ENCODE results near the gene EMP1.

EMP1 gene, protein sequence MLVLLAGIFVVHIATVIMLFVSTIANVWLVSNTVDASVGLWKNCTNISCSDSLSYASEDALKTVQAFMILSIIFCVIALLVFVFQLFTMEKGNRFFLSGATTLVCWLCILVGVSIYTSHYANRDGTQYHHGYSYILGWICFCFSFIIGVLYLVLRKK
- total RNA-seq = 9.2 to 21.7 reads per million in 2 donors

DNA sequence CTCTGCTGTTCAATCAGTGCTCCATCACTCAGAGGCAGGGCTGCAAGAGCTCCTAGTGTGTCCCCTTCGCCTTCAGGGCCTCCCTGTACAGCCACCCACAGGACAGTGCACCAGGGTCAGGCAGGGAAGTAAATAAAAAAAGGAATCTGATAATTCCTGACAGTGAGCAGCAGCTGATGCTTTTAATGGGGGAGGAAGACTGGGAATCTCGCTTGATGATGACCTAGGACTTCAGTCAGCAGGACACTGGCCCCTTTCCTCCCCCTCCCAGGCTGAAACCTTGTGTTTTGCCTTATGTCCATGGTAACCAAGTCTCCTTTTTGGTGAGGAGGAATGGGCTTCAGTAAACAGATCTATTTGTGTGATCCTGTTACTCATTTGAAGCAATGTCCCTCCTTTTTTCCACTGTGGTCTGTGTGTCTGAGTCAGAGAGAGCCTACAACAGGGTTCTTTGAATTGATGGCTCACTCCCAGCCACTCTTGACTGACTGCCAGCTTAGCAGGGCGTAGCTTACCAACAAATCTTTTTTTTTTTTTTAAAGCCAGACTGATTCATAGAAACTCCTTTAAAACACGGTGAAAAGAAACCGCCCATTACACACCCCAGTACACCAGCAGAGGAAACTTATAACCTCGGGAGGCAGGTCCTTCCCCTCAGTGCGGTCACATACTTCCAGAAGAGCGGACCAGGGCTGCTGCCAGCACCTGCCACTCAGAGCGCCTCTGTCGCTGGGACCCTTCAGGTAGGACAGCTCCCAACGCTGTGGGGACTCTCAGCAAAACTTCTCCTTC lies at the start of gene EMP1:
EMP1 (plus strand) TSS at position 597 of the 792 bp plus-strand sequence. CDS start 14,785 bp downstream, outside the sequence.
- peak; percentile 48 for DNase-seq

DNA sequence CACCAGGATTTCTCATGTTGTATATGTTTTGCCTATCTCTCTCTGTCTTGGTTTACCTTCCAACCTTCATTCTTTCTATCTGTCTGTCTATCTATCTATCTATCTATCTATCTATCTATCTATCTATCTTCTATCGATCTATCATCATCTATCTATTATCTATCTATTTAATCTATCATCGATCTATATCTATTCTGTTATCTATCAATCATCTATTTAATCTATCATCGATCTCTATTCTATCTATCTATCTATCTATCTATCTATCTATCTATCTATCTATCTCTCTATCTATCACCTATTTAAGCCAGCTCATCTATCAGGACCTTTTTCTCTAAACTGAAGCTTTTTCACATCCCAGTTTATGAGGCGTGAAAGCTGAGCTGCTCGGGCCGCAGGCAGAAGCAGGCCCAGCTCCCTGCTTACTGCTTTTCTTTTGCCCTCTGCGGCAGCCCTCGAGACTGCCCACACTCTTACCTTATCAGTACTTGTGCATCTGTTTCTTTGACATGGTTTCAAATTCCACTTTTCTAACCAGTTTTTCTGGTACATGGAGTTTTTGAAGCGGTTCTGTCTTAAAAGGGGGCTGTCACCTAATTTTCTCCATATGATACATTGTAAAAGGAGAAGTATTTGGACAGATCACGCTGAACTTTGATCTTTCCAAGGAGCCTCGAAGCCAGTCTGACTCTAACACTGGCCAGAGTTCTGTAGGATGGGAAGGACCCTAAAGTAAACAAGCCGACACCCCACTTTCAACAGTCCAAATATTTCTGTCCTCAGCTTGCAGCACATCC lies 48.6 kb upstream of the EMP1 start:
- no peak for DNase-seq

DNA sequence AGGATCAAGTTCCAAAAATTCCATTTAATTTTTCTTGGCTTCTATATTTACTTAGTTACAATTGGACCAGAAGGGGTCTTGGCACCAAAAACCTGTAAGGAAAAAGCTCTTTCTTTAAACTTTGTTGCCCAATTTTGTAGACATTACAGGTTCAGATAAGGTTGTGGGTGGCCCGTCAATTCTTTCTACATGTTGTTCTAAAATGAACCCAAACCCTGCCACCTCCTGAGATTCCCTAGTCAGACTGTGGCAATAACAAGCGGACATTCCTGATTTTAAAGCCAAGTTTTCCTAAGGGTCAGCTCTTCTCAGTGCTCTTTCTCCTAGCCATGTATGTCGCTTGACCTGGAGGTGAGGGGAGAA lies 48.1 kb upstream of the EMP1 start:
- DNase-seq = no peak

DNA sequence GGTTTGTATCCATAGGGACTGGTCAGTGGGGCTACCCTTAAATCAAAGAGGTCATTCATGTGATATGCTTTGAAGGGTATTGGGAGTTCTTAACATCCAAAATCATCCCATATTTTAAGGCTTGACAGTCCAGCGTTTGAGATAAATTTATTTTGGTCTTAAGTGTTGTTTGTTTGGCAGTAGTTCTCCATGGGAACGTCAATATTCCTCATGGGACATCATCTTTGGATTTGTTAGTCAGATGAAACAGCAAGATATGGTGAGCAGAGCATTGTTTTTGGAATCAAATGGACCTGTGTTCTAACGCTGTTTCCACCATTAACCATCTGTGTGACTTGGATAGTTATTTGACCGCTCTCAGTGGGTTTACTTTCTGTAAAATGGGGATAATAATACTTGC lies 47.1 kb upstream of the EMP1 start:
- no peak for DNase-seq

DNA sequence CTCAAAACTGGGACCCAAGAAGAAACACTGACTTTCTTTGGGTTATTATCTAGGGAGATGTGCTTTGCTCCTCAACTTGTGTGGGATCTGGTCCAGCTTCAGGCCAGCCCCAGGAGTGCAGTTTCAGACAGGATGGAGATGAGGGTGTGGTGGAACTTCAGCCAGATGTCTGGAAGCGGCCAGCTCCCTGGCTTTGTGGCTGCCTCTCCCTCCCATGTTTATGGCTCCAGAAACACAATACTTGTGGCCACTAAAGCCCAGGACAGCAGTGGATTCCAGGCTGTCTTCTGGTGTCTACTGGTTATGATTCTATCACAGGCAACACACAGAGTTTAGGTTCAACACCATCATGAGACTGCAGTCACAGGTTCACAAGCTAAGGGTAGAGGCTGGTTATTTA lies 44.2 kb upstream of the EMP1 start:
- no peak for DNase-seq

DNA sequence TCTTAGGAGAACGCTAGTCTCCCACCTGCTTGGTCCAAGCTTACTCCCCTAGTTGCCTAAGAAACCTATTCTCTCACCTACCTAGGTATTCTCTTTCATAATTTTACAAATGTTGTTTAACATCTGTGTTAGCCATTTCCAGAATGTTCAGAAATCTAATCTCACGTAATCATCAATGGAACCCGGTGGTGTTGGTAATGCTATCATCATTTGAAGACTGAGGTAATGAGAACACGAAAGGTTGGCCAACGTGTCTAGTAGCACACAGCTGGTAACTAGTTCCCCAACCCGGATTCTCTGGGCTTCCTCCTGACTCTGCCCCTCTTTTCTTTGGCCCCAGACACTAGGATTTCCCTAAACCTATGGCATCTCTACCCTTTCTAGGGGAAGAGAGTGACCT lies 43.8 kb upstream of the EMP1 start:
- no peak for DNase-seq

DNA sequence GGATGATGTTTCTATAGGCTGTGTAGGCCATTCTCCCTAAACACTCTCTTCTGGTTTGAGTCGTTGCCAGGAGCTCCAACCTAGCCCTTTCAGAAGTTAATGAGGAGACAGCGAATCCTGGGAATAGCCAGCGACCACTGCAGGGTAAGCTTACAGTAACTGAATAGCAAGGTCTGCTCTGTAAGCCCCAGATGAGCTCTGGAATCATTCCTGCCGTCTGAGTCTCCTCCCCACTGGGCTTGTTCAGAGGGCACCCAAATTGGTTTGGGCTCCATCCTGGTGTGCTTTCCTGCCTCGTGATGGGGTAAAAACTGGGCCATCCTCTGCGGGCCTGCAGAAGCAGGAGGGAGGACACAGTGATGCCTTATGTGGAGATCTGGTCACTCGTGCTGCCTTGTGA lies 43.3 kb upstream of the EMP1 start:
- no peak for DNase-seq

DNA sequence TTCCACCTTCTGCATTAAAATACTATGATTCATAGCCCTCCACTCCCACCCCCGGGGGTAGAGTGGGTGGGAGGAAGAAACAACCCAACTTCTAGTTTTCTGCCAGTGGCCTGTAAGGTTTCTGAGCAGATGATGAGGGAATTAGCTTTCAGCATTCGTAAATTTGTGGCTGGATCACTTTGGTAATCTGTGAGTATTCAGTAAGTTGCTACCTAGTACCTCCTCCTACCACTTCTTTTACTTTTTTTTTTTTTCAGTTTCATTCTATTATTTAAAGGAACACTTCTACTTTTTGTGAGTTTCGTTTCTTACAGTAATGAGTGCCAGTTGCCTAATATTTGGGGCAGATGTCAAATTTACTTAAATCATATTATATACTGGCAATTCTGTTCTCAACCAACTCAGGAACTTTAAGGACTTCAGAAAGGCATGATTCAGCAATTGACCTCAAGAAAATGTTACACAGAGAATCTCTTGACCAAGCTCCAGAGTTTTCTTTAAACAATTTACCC lies 42.4 kb upstream of the EMP1 start:
- DNase-seq = no peak

DNA sequence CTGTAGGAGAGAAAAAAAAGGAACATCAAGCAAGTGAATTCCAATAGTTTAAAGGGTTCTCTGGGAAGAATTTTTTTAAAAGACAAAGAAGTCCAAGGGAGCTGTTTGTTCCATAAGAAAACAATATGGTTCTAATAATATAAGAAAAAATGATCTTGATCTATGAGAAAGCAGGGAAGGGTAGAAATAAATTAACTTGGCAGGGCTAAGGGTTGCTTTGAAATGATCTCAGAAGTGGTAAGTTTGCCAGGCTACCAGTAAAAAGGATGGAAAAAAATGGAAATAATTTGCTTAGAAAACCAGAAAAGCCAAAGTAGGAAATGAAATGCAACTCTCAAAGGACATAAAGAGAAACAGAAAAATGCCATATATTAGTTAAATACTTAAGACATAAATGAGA lies 41.7 kb upstream of the EMP1 start:
- no peak for DNase-seq

DNA sequence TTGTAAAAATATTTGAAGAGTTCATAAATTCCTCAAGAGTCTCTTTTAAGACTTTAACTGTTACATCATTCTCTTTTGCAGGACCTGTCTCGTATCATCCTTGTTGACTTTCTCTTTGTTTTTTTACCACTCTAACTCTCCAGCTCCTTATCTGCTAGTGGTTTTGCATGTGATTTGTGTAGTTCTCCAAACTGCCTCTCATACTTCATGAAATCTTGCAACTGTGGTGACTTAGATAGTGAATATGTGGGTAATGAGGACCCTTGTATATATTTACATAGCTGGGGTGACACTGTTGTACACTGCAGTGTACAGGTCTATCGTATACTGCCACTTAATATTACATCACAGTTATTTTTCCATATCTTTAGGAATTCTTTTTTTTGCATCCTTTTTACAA lies 40.2 kb upstream of the EMP1 start:
- DNase-seq = no peak

DNA sequence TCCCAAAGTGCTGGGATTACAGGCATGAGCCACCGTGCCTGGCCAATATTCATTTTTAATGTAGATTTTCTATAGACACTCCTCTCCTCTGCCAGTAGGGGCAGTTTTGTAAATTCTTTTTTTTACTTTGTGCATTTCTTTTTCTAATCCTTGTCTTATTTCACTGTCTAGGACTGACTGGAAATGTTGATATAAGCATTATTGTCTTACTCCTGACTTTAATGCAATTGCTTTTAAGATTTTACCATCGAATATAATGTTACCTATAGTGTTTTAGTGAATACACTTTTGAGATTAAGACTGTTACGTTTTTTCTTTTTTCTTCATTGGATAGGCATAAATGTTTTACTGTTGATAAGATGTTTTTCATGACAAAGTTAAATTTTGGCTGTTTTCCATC lies 35.4 kb upstream of the EMP1 start:
- no peak for DNase-seq

DNA sequence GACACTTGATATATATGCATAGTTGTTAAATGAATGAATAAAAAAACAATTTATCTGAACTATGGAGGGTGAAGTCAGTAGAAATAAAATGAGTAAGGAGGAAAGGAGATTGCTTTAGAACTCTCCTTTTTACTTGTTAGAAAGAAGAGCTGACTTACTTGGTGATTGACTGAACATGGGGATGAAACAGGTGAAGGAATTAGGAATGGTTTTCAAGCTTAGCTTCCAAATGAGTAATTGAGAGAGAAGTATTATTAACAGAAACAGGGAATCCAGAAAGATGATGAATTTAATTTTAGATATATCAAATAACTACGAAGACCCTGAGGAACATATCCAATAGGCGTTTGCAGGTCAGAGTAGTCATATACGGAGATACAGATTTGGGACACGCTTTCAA lies 33.6 kb upstream of the EMP1 start:
- DNase-seq = no peak

DNA sequence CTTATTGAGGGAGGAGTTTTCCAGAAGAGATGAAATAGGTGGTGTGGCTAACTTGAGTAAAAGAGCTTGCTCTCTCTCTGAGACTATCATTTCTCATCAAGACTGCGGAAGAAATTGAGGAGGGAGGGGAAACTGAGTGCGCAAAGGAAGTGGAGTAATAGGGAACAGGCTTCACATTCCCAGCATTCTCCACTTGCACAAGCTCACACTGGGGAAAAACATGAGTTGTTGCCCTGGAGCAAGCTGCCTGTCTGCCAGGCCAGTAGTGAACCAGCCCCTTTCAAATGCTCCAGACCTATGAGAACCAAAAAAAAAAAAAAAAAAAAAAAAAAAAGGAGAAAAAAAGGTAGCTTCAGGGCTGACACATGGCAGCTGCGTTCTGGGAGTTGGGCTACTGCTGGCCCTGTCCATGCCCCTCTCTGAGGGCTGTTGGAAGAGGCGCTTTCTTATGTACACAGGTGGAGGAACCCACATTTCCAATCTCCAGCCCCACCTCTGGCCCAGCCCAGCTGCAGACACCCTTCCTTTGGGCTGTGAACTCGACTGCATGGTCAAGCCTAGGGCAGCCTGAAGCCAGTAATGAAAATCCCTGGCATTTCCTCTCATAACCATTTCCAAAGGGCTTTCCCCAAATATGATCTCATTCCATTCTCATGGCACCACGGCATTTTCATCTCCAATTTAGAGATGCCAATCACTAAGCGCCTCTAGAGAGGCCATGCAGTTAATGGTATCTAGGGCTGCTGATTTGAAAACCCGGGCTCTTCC lies 32.5 kb upstream of the EMP1 start:
- no peak for DNase-seq

DNA sequence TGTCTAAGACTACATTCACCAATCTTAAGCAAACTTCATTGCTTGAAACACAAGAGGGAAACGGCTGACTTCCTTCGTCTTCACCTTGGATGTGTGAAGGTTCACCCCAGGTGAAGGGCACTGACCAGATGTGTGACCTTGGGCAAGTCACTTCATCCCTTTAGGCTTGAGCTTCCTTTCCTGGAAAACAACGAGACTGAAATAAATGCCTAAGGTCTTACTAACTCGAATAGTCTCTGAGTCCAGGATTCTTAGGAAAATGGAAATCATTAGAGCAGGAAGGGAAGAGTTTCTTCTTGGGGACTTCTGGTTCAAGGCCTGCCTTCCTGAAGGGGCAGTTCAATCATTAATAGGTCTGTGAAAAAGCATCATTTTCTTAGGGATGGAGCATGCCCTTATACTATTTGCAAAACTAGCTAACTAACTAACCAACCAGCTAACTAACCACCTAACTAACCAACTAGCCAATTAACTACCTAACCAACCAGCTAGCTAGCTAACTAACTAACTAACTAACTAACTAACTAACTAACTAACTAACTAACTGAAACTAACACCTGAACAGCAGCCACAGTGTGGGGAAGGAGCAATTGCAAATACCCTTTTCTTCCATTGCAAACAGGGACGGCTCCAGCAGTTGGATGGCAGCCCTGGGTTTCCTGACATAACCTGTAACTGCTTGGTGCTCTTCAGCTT lies 31.5 kb upstream of the EMP1 start:
- DNase-seq = no peak

DNA sequence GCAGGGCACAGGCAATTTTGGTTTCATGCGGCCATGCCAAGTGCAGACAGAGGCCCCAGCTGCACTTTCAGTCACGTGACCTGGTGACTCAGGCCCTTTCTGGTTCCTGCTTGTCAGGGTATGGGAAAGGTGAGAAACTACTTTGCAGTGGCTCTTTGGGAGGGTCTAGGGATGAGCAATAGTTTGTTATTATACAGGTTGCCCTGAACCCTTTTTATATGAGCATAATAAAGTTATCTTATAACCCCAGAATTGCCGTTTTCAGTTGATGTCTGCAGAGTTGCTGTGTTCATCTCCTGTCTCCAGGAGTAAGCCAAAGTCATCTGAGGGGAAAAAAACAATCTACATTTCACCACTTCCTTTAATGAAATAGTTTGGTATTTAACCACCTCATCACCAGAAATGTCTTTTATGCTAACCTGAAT lies 30.9 kb upstream of the EMP1 start:
- peak; percentile 41 for DNase-seq

DNA sequence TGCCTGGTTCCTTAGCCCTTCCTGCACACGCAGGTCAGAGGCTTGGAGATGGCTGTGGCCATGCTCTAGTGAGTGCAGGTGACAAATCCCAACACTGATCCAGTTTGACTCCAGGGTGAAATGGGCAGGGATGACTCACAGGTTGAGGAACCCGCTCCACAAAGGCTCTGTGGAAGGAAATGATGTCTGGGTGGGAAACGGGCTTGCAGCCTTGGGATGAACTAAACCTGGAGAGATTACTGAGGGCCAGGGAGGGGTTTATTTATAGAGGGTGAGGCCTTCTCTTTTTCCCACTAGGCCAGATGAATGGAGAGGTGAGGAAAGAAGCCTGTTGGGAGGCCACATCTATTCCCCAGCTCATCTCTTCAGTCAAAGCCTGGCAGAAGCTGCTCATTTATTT lies 29.3 kb upstream of the EMP1 start:
- DNase-seq = no peak

DNA sequence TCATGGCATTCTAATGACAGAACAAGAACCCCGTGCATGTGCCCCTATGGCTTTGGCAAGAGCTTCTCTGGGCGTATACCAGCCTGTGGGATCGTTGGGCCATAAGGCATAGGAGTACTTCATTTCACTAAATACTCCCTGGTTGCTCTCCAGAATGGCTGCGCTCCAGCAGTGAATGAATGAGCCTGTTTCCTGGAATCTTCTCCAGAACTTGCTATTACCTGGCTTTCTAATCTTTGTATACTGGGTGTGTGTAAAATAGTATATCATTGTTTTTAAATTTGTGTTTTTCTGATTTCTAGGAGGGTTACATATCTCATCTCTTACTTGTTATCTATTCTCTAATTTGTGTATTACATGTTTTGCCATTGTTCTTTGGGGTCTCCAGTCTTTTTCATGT lies 28.6 kb upstream of the EMP1 start:
- no peak for DNase-seq

DNA sequence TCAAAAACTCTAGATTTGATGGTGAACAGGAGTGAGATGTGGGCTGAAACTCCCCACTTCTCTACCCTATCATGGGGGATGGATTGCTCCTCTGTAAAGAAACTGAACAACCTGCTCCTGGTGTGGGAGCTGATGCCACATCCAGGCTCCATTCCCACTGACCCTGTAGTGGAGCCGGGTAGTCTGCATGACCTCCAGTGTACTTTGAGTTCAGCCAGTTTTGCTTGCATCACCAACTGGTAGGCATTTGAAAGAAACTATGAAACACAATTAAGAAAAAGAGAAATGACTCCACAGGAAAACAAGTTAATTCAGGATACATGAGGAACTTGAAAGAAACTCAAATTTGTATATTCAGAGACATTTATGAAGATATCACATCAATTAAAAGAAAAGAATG lies 27.3 kb upstream of the EMP1 start:
- DNase-seq = no peak

DNA sequence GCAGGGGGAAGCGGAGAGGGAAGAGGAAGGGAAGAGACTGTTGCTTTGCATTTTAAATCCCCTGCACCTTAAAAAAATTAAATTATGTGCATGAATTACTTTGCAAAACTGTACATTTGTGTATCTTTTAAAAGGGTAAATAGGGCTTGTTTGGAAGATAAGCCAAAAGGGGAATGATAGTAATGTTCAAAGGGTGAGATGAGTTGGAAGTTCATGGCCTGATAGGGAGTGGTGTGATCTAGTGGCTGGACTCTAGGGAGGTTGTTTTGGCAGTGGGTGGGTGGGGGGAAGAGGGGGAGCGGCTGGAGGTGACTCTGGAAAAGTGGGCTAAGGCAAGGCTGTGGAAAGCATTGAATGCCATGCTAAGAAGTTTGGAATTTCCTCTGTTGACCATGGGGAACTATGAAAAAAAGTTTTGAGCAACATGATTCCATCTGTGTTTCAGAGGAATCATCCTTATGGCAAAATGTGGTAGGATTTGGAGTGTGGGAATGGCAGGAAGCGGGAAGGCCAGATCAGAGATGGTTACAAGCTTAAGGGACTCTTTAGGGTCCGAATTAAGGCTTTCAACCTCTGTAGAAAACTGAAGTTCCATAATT lies 25.5 kb upstream of the EMP1 start:
- no peak for DNase-seq

DNA sequence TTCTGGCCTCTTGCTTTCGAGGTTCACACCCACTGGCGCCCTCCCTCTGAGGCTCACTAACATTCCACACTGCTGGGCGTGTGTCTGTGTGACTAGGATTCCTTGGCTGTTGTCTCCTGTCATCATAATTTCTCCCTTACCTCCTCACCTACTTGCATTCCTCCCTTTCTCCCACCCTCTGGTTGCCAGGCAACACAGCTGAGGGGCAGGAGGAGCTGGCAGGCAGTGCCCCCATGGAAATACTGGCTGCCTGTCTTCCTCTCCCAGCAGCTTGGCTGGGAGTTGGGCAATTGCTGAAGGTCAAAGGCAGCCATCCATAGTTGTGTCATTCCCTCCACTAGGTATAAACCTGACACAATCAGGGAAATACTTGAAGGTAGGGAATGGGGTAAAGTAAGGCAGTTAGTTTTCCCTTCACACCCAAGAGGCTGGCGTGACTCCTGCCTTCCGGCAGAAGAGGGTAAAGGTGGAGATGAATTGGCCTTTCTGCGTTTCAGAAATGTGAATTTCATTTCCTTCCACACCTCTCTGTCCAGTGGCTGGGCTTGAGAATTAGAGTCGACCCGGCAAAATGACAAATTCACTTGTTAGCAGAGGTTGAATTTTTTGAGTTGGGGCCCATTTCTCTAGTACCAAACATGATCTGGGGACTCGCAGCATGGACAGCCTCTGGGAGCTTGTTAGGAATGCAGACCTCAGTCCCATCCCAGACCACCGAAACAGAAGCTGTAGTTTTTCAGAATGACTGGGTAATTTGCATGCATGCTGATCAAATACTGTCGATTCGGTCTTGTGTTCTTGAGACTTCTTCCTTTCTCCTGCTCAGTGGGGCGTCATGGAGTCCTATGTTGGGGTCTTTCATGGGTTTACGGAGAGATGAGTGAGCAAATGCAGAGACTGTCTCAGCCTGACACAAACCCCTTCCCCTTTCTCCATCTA lies 24.3 kb upstream of the EMP1 start:
- DNase-seq = no peak
